SJSA1 (cell line): ENCODE measurements around the gene NUDT1. TPM values are rescaled to one million over a fixed set of nuclear protein-coding genes. Genes with fewer than 3 reads are reported as not detected.

Experiments
- DNase-seq, 2 experiments: peaks; one replicate each; pipeline ENCODE4 v3.0.0-alpha.2; 2015 to 2020; ENCODE audit warnings: low spot score in 2 of 2, low read depth in 1 of 2
- H3K27ac ChIP-seq: fragments of 250-450 bp; sonication (Bioruptor Pico); 2 replicates; pipeline ENCODE4 v1.5.1; 2020; ENCODE audit warnings: mild to moderate bottlenecking, moderate library complexity
- H3K27me3 ChIP-seq: fragments of 250-450 bp; sonication (Bioruptor Pico); replicated peaks from 2 replicates; pipeline ENCODE4 v1.5.1; 2020; ENCODE audit warnings: mild to moderate bottlenecking, moderate library complexity
- H3K36me3 ChIP-seq: fragments of 250-450 bp; sonication (Bioruptor Pico); 2 replicates; pipeline ENCODE4 v1.5.1; 2020; ENCODE audit warnings: mild to moderate bottlenecking
- H3K4me1 ChIP-seq: fragments of 250-450 bp; sonication (Bioruptor Pico); replicated peaks from 2 replicates; pipeline ENCODE4 v1.6.1; 2021; ENCODE audit warnings: mild to moderate bottlenecking
- H3K4me3 ChIP-seq: fragments of 250-450 bp; sonication (Bioruptor Pico); 2 replicates; pipeline ENCODE4 v1.5.1; 2020; ENCODE audit warnings: mild to moderate bottlenecking
- H3K9me3 ChIP-seq: fragments of 250-450 bp; sonication (Bioruptor Pico); replicated peaks from 2 replicates; pipeline ENCODE4 v1.5.1; 2020; ENCODE audit warnings: mild to moderate bottlenecking
- total RNA-seq: library from RNA; depleted of rRNA; stranded (reverse); fragments of >200 nt; shearing (Covaris generic); gene quantifications from 2 replicates; pipeline ENCODE4 v1.2.3, GENCODE V29; 2014; rRNA removed

The NUDT1 gene
- total RNA-seq = 50.7 and 86.5 TPM in 2 replicates

DNA sequence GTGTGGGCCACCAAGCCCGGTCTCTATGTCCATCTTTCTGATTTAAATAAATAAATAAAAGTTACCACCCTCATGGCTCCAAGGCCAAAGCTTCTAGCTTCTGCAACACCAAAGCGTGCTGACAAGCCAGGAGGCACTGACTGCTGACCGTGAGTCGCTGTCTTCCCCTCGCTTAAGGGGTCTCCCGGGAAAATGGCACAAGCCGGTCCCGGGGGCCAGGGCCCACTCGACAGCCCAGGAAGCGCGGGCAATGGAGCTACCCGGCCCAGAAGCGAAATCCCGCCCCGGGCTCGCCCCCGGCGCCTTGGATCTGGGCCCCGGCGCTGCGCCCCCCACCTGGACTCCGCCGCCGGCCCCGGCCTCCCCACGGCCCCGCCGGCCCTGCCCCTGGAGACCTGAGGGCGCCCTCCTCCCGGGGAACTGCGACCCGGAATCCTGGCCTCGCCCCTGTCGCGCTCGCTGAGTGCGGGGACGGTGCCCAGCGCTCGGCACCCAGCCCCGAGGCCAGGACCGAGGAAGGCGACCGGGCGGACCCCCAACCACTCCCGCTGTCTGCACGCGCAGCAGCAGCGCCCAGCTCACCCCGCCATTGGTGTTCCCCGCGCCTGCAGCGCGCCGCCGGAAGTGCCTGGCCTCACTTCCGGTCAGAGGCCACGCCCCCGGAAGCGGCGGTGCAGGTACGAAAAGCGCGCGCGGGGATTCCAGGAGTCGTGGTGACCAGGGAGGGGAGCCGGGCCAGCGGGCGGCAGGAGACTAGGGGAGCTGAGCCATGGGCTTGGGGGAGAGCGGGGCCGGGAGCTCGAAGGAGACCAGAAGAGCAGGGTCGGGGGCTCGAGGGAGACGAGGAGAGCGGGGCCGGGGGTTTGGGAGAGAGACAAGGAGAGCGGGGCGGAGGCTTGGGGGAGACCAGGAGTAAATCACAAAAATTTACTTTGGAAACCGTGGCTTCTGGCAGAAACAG lies at the start of gene NUDT1, which contains the start of gene MRM2:
TSS of gene NUDT1 (plus strand) at position 647 of the 961 bp plus-strand sequence. CDS start 2,349 bp downstream, outside the sequence.
TSS of gene MRM2 (minus strand) at position 626 of the 961 bp plus-strand sequence. CDS start at position 590, 36 bp downstream.
- H3K4me1 ChIP-seq = peaks cover 17% of the 10 kb centered on the region

DNA sequence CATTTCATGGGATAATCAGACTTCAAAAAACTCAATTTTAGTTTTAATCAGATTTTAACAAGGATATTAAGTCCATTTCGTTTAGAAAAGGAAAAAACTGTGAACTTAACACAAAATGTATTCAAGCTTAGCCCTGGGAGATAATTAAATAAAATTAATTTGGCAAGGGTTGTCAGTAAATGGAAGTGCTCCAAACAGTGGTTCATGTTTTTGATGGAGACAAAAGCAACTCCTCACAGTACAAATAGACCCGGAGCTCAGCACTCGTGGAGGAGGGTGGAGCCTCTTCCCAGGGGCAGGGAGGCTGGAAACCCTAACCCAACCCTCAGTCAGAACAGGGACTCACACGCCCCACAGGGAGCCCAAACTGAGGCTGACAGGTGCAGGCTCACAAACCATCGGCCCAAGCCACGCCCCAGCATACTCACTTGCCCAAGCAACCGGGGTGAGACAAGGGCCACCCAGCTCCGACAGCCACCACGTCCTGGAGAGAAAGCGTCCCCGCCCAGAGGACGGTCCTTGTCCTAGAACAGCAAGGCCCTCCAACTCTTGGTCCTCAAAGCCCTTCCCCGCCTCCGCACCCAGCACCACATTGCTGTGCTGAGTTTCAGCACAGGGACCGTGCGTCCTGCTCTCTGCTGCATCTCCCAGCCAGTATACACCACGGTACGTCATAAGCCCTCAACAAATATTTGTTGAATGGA lies 49.0 kb upstream of the NUDT1 start:
- H3K4me3 ChIP-seq = no peak overlapping the region
- H3K36me3 ChIP-seq = peaks cover 39% of the 10 kb centered on the region
- H3K9me3 ChIP-seq = peaks cover 7% of the 10 kb centered on the region
- no peaks in the 10 kb centered on the region for H3K4me1 ChIP-seq
- no peaks in the 10 kb centered on the region; the same call in 1 of the 2 replicates for H3K27me3 ChIP-seq
- DNase-seq = no peak
- H3K27ac ChIP-seq = no peak overlapping the region

More for the DNA sequence above, at the start of gene NUDT1, which contains the start of gene MRM2:
- DNase-seq = peak; percentile 79 to 84
- peaks cover 39% of the 10 kb centered on the region for H3K36me3 ChIP-seq
- peak within 1 kb of the TSS; percentile 92 for H3K4me3 ChIP-seq
- no peaks in the 10 kb centered on the region for H3K27me3 ChIP-seq
- peak within 1 kb of the TSS; percentile 41 for H3K27ac ChIP-seq
- H3K9me3 ChIP-seq = no peaks in the 10 kb centered on the region

DNA sequence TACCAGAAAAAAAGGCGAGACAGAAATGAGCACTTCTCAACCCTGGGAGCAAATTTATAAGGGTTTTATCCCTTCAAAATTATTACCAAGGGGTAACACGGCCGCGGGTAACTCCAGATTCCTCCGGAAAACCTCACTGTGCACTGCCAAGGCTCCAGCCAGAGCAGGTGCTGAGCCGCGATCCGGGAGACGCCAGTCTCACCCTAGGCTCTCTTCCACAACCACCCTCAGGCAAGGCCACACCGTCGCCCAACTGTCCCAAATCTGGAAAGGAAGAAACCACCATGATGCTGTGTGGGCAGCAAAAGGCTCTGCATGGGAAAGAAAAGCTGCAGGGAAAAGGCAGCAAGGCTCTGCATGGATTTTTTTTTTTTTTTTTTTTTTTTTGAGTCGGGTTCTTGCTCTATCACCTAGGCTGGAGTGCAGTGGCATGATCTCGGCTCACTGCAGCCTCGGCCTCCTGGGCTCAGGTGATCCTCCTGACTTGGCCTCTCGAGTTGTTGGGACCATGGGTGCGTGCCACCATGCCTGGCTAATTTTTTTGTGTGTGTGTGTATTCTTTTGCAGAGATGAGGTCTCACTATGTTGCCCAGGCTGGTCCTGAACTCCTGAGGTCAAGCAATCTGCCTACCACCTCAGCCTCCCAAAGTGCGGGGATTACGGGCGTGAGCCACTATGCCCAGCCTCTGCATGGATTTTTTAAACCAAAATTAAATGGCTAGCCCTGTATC lies 48.3 kb upstream of the NUDT1 start:
- Histone ChIP-seq H3K4me3 (no peak overlapping the region), H3K27ac (no peak overlapping the region), H3K27me3 (no peaks in the 10 kb centered on the region), H3K9me3 (peaks cover 7% of the 10 kb centered on the region), H3K4me1 (no peaks in the 10 kb centered on the region), H3K36me3 (peaks cover 43% of the 10 kb centered on the region)
- DNase-seq = peak in 1 of 2 experiments; percentile 22

DNA sequence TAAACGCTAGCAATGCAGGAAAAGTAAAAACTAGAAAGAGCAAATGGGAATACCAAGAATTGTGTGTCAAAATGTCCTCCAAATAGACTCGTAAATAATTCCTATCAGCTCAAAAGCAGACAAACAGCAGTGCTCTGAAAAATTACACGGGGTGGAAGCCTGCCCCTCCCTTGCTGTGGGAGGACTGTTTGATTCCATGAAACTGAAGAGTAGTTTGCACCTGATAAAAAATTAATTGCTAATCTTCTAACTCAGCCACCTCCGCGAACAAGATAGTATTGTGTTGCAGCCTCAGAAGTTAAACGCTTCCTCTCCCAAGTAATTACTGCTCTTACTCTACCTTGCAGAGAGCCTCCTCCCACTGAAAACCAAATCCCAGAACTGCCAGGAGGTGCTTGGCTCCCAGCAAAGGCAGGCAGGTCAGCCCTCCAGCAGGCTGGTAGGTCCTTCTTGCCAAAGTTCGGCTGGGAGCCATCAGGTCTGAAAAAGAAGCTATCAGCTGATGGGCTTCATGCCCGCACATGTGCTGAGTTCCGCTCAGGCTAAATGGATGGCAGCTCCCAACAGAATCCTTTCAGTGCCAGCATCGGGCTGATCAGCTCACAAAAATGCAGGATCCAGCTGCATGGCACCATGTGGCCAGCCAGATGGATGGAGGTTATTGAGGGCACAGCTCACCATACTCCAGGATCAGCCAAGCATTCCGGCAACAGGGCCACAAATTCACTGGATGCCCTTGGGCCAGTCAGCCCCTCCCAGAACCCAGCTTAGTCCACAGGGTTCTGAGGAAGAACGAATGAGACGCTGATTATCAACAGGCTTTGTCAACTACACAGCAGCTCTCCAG lies 46.4 kb upstream of the NUDT1 start:
- Histone ChIP-seq H3K4me1 (no peaks in the 10 kb centered on the region), H3K9me3 (peaks cover 7% of the 10 kb centered on the region), H3K27ac (no peak overlapping the region), H3K36me3 (peaks cover 49% of the 10 kb centered on the region), H3K4me3 (no peak overlapping the region), H3K27me3 (no peaks in the 10 kb centered on the region)
- DNase-seq = peak in 1 of 2 experiments; percentile 32

DNA sequence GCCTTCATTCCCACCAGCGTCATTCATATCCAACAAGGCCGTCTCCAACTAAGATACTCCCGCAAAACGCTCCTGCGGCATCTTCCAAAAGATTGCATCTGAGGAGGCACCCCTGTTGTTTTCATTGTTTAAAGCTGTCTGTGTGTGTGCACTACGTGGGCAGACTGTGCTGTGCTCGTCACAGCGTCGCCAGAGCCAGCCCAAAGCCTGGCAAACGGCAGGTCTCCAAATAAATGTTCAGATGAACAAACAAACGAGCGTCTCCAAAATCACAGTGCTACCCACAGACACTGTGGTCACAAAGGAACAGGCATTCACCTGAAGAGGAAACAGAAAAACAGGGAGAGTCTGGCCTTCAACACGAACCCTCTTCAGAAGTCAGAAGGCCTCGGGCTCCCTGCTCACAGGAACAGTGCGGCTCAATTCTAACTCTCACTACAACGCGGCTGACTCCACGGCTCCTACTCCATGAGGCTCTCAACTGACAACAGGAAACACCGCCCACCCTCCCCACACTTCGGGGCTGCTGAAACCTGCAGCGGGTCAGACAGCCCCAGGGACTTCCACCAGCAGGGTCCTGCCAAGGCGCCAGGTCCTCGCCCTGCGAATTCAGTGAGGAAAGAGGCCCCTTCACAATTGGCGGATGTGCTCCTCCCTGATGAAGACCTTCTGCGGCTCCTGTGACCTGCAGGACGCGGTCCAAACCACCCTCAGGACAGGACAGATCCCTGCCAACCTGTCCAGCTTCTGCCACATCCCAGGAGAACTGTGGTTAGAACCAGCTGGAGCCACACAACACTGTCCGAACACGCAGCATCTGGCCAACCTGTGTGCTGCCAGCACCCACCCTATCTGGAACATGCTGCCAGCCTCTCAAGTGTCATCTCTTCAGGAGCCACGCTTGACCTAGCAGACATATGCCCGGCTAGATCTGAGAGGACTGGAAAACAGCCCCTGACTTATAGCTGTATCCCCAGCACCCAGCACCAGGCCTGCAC lies 45.3 kb upstream of the NUDT1 start:
- Histone ChIP-seq H3K36me3 (peaks cover 49% of the 10 kb centered on the region), H3K27me3 (no peaks in the 10 kb centered on the region), H3K4me1 (no peaks in the 10 kb centered on the region)

DNA sequence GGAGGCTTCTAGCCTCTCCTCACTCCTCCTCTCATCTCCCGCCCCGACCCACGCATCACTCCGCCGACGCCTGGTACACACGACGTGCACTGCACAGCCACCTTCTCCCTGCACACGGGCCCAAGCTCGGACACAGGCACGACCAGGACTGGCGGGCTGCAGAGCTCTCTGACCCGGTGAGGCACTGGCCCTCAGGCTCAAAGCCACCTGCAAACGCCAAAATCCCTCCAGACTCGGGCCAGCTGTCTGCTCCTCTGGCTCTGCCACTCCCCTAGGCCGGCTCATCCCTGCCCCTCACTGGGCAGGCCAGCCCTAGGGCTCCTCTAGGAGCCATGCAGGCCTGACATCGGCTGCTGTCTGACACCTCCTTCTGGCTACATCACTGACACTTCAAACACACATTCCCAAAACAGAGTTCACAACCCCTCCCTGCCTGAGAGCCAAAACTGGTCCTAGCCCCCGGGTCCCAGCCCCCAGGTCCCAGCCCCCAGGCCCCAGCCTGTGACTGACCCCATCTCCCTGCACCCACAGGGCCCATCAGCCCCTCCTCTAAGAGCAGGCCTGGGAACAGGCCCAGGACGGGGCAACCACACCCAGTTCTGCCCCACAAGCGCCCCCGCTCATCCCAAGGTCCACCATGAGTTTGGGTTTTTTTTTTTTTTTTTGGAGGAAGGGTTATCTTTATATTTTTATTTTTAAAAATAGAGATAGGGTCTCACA lies 44.4 kb upstream of the NUDT1 start:
- Histone ChIP-seq H3K27ac (no peak overlapping the region), H3K9me3 (peaks cover 7% of the 10 kb centered on the region), H3K4me3 (no peak overlapping the region), H3K27me3 (no peaks in the 10 kb centered on the region), H3K36me3 (peaks cover 49% of the 10 kb centered on the region), H3K4me1 (no peaks in the 10 kb centered on the region)
- DNase-seq = peak in 1 of 2 experiments; percentile 35

More for the DNA sequence above, 45.3 kb upstream of the NUDT1 start:
- Histone ChIP-seq H3K4me3 (no peak overlapping the region), H3K27ac (no peak overlapping the region), H3K9me3 (peaks cover 7% of the 10 kb centered on the region)
- peak in 1 of 2 experiments; percentile 43 for DNase-seq

DNA sequence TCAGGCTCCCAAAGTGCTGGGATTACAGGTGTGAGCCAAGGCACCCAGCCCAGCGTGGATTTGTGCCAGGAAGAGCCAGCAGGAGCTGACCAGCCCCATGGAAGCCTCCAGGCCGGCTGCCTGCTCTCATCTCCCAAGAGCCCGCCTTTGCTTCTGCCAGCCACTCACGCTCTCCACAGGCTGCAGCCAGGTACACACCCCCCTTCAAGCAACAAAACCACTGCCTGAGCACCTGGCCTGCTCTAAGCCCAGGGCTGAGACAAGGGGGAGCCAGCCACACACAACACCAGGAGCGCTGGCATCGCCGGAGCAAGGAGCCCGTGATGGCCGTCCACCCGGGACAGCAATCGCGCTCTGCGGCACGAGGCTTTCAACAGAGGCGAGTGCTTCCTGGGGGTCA lies 43.8 kb upstream of the NUDT1 start:
- DNase-seq = peak in 1 of 2 experiments; percentile 34
- Histone ChIP-seq H3K27ac (no peak overlapping the region), H3K9me3 (peaks cover 7% of the 10 kb centered on the region), H3K36me3 (peaks cover 49% of the 10 kb centered on the region), H3K4me1 (no peaks in the 10 kb centered on the region), H3K27me3 (no peaks in the 10 kb centered on the region), H3K4me3 (no peak overlapping the region)

DNA sequence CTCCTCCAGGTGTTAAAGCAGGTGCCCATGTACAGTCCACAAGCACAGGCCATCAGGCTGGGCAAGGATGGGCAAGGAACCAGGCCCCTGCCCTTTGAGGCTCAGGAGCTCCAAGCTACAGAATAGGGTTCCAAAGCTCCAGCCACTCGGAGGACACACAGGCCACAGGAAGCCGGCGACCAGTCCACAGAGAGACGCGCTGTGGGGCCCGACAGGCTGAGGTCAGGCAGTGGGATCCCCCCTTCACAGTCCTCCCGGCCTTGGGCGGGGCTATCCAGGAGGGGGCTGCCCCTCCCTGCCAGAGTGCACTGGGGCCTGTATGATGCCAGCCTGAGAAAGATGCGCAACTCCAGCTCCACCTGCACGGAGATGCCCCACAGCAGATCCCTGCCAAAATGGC lies 43.3 kb upstream of the NUDT1 start:
- Histone ChIP-seq H3K27me3 (no peaks in the 10 kb centered on the region), H3K4me1 (no peaks in the 10 kb centered on the region), H3K4me3 (no peak overlapping the region), H3K9me3 (peaks cover 7% of the 10 kb centered on the region), H3K27ac (no peak overlapping the region), H3K36me3 (peaks cover 49% of the 10 kb centered on the region)
- peak in 1 of 2 experiments; percentile 39 for DNase-seq

DNA sequence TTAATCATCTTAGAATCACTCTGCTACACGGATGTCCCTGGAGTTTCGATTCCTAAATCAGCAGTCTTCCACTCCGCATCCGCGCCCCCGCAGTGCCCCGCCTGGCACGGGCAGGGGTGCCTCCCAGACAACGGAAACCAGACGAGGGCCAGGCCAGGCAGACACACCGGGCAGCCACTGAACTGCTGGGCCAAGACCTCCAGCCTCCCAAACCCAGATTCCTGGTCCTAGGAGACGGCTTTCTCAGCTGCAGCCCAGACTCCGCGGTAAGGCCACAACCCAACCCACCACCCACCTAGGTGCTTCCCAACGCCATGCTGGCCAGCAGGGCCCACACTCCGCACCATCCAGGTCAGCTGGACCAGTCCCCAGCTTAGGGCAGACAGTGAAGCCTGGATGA lies 42.5 kb upstream of the NUDT1 start:
- Histone ChIP-seq H3K27me3 (no peaks in the 10 kb centered on the region), H3K9me3 (peaks cover 7% of the 10 kb centered on the region), H3K27ac (no peak overlapping the region), H3K4me1 (no peaks in the 10 kb centered on the region), H3K4me3 (no peak overlapping the region), H3K36me3 (peaks cover 49% of the 10 kb centered on the region)
- peak in 1 of 2 experiments; percentile 32 for DNase-seq

DNA sequence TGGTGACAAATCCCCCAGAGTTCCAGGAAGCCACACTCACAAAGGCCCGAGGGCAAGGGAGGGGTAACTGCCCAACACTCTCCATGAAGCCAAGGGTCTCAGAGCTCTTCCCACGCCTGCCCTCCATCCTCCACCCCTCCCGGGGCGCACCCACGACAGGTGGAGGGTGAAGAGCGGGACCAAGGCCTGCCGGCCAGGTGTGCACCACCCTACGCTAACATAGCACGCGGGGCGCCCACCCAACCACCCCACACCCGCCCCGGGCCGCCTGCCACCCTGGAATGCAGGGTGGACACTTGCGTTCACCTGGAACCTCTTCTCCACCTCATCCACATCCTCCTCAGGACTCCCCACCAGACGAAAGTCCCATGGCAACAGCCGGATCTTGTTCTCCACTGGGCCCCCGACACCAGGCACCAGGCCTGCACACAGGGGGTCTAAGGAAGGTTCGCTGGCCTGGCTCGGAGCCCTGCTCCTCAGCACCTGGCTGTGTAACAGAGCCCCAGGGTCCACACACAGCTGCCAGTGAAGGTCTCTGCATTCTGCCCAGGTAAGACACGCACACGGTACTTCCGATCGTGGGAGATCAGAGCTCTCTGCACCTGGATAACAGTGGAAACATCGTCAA lies 42.0 kb upstream of the NUDT1 start:
- H3K27ac ChIP-seq = no peak overlapping the region
- no peak overlapping the region for H3K4me3 ChIP-seq
- DNase-seq = peak in 1 of 2 experiments; percentile 37
- H3K36me3 ChIP-seq = peaks cover 46% of the 10 kb centered on the region
- H3K27me3 ChIP-seq = no peaks in the 10 kb centered on the region
- no peaks in the 10 kb centered on the region for H3K4me1 ChIP-seq
- peaks cover 7% of the 10 kb centered on the region for H3K9me3 ChIP-seq

DNA sequence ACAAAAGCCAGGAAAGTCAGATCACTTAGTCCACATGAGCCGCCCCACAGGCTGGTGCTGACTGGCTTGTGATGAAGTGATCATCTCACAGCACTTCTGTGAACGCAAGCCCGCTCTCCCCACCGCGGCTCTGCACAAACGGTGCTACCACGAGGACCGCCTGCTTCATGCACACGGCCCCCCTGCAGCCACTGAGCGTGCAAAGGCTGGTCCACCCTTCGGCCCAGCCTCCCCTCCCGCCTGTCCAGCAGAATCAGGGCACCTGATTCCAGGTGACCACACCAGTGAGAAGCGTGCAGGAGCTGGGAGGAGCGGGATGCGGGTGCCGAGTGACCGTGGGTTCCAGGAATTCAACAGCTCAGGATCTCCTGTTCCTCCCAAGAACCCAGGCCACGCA lies 41.4 kb upstream of the NUDT1 start:
- no peak overlapping the region for H3K27ac ChIP-seq
- no peak overlapping the region for H3K4me3 ChIP-seq
- no peak for DNase-seq
- H3K9me3 ChIP-seq = peaks cover 4% of the 10 kb centered on the region
- H3K36me3 ChIP-seq = peaks cover 46% of the 10 kb centered on the region
- no peaks in the 10 kb centered on the region for H3K4me1 ChIP-seq
- no peaks in the 10 kb centered on the region for H3K27me3 ChIP-seq
